HFF-Myc (cell line): ENCODE results near the gene ZDHHC9.

Experiments used
- DNase-seq: peaks from one replicate; pipeline ENCODE4 v3.0.0-alpha.2; 2011; ENCODE audit warnings: low read depth; ENCODE audit errors: extremely low read depth
- H3K4me3 ChIP-seq: replicated peaks from 2 replicates; pipeline ENCODE4 v1.5.1; 2011; ENCODE audit warnings: low read depth, mild to moderate bottlenecking, control low read depth, low read length
- TF ChIP-seq, protein P1 (sequence below): IDR thresholded peaks from 2 replicates; pipeline ENCODE4 v1.5.1; 2012; ENCODE audit warnings: mild to moderate bottlenecking, low read depth, low read length, control low read depth; ENCODE audit errors: missing control alignments

The ZDHHC9 gene

GRCh38 chrX:129763666-129764065 lies 80.0 kb downstream of the ZDHHC9 start:
- TF ChIP-seq, protein P1, sequence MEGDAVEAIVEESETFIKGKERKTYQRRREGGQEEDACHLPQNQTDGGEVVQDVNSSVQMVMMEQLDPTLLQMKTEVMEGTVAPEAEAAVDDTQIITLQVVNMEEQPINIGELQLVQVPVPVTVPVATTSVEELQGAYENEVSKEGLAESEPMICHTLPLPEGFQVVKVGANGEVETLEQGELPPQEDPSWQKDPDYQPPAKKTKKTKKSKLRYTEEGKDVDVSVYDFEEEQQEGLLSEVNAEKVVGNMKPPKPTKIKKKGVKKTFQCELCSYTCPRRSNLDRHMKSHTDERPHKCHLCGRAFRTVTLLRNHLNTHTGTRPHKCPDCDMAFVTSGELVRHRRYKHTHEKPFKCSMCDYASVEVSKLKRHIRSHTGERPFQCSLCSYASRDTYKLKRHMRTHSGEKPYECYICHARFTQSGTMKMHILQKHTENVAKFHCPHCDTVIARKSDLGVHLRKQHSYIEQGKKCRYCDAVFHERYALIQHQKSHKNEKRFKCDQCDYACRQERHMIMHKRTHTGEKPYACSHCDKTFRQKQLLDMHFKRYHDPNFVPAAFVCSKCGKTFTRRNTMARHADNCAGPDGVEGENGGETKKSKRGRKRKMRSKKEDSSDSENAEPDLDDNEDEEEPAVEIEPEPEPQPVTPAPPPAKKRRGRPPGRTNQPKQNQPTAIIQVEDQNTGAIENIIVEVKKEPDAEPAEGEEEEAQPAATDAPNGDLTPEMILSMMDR: no peak
- DNase-seq: no peak
- H3K4me3 ChIP-seq: no peak overlapping the region

DNA sequence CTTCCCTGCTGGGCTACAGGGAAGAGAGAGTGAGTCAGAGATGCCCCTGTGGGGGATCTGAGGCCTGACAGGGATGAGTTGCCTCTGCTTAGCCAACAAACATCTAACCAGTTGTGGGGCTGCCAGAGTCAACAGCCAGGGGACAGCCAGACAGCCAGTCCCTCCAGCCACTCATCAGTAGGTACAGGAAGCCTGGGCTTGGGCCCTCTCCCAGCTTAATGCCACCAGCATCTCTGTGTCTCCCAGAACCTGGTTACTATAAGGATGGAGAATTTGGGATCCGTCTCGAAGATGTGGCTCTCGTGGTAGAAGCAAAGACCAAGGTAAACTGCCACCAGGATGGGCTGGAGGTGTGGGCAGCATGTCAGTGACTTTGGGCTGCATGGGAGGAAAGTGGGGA lies 81.2 kb downstream of the ZDHHC9 start:
- no peak for DNase-seq
- no peak overlapping the region for H3K4me3 ChIP-seq
- TF ChIP-seq, protein P1: no peak

DNA sequence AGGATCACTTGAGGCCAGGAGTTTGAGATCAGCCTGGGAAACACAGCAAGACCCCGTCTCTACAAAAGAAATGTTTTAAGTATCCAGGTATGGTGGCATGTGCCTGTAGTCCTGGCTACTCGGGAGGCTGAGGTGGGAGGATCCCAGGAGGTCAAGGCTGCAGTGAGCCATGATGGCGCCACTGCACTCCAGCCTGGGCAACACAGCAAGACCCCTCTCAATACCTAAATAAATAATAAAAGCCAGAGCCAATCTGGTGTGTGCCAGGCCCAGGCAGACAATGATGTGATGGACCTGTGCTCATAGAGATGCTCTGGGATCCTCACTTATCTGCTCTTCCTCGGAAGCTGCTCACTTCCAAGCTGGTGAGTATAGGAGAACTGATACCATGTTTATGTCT lies 82.1 kb downstream of the ZDHHC9 start:
- TF ChIP-seq, protein P1: no peak
- no peak for DNase-seq

DNA sequence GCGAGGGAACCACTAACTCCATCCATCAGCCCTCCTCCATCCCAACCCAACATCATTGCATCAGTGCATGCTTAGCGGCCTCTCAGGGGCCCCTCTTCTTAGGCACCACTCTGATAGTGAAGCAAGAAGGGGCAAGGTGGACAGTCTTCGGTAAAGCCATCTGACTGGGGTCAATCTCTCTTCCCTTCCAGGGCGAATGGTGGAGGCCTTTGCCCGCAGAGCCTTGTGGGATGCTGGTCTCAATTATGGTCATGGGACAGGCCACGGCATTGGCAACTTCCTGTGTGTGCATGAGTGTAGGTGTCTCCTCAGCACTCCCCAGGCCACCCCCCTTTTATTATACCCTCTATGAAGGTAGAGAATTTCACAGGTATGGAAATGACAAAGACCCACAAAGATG lies 82.7 kb downstream of the ZDHHC9 start:
- H3K4me3 ChIP-seq: no peak overlapping the region
- TF ChIP-seq, protein P1: no peak
- DNase-seq: no peak

More for the DNA sequence above, 82.1 kb downstream of the ZDHHC9 start:
- H3K4me3 ChIP-seq: no peak overlapping the region

DNA sequence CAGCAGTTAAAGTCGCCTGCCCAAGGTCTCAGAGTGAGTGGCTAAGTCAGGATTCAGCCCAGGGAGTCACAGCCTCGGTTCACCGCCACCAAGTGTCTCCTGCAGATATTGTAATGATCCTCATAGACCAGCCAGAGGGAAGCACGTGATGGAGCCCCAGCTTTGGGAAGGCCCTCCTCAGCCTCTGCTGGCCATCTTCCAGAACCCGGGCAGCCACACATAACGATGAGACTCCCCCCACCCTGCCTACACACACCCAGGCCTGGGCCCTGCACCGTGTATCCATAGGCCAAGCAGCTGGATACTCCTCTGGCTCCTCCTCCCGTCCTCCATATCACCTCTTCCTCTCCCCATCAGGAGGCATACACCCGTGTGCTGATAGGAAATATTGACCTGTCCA lies 83.5 kb downstream of the ZDHHC9 start:
- DNase-seq: no peak
- TF ChIP-seq, protein P1: no peak
- H3K4me3 ChIP-seq: no peak overlapping the region

DNA sequence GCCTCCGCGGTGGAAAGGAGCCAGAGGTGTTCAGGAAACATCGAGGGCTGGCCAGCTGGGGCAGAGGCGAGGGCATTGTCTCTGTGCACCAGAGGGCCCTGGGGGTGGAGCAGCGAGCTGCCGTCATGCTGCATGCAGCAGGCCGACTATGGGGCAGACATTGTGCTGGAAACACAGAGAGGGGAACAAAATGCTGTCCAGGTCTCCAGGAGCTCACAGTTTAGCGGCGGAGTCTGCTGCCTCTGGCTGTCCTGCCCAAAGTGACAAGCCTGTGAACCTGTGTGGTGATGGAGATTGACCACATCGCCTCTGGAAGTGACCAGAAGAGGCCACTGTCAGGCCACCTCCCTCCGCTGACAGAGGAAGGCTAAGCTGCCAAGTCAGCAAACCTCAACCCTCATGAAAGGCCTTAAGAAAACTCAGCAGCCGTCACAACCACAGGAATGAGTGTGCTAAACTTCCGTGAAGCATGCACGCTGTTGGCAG lies 84.1 kb downstream of the ZDHHC9 start:
- DNase-seq: no peak
- TF ChIP-seq, protein P1: no peak
- H3K4me3 ChIP-seq: no peak overlapping the region

DNA sequence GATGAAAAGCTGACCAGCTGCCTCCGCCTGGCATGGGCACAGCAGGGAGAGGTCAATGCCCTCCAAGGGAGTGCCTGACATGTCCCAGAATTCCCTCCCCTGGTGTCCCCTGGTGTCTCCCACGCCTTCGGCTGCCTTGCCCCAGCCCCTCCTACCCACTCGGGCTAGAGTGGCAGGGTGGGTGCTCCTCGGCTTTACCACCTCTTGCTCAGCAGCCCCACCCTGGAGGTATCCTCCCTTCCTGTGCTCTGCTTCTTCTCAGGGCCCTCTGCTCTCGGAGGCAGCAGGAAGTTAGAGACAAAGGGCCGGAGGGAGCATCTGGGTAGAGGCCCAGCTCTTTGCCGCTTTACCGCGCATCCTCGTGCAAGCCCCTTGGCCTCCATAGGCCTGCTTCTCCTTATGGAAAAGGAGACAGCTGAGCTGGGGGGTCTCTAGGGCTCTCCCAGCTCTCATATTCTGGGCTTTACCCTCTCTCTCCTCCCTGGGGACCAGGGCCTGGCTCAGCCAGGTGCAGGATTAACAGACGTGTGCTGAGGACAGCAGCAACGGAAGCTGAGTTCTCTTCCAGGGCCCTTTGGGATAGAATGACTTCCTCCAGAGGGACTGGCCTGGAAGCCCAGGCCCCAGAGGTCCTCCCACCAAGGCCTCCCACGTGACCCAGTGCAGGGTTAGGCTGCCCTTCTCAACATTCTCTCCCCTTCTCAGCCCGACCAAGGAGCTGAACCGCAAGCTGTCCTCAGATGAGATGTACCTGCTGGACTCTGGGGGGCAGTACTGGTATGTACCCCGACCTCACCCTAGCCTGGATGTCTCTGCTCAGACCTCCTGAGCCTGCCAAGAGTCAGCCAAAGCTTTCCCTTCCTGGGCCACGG lies 87.7 kb downstream of the ZDHHC9 start:
- TF ChIP-seq, protein P1: no peak
- DNase-seq: no peak
- H3K4me3 ChIP-seq: no peak overlapping the region
